Activated T-helper 17 cell treated with anti-CD3 and anti-CD28 coated beads, Interleukin-2, amount 50 U/mL, for 72 hours (primary cell): ENCODE measurements around the gene HECW1. TPM values are rescaled to one million over a fixed set of nuclear protein-coding genes. Genes with fewer than 3 reads are reported as not detected.

ENCODE experiments used
- ATAC-seq: fragments of 150-1000 bp; cut with Tn5 transposase; replicated peaks from 2 replicates; pipeline ENCODE4 v1.10.0; 2021; ENCODE audit warnings: mild to moderate bottlenecking, moderate library complexity
- H3K27ac Mint-ChIP-seq: one replicate; pipeline ENCODE4 v1.8.0; 2022; ENCODE audit warnings: mixed read lengths
- H3K27me3 Mint-ChIP-seq: one replicate; pipeline ENCODE4 v1.8.0; 2022; ENCODE audit warnings: mixed read lengths
- H3K36me3 Mint-ChIP-seq: one replicate; pipeline ENCODE4 v1.8.0; 2022; ENCODE audit warnings: low read depth, mild to moderate bottlenecking, mixed read lengths
- H3K4me1 Mint-ChIP-seq: one replicate; pipeline ENCODE4 v1.8.0; 2022; ENCODE audit warnings: mixed read lengths
- H3K4me3 Mint-ChIP-seq: one replicate; pipeline ENCODE4 v1.8.0; 2022; ENCODE audit warnings: mild to moderate bottlenecking, mixed read lengths
- H3K9me3 Mint-ChIP-seq: one replicate; pipeline ENCODE4 v1.8.0; 2022; ENCODE audit warnings: mixed read lengths
- total RNA-seq, 2 donors: library from RNA; stranded (reverse); gene quantifications; one replicate each; pipeline ENCODE4 v1.2.3, GENCODE V29; 2022

Gene HECW1
- total RNA-seq, 2 donors from 2014 or later = not detected

DNA sequence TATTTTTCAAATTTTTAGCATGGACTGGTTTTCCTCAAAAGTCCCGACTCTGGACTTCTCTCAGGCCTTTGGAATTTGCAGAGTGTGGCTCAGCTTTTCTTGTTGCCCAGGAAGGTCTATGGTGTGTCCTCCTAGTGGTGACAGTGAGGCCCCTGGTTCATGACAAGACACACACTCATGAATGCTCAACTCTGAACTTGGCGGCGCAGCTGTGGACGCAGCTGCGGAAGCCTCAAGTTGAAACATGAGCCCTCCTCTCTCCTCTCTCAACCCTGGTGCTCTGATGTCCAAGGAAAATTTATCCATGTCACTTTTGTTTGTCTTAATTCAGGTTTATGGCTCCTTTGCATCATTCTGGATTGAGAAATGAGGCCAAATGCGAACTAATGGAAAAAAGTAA, 183.9 kb downstream of the HECW1 start:
- no peak for ATAC-seq
- H3K36me3 Mint-ChIP-seq = no peaks in the 10 kb centered on the region
- no peaks in the 10 kb centered on the region for H3K4me1 Mint-ChIP-seq
- no peak overlapping the region for H3K27ac Mint-ChIP-seq
- H3K27me3 Mint-ChIP-seq = peaks cover 32% of the 10 kb centered on the region
- no peaks in the 10 kb centered on the region for H3K9me3 Mint-ChIP-seq
- H3K4me3 Mint-ChIP-seq = no peak overlapping the region

DNA sequence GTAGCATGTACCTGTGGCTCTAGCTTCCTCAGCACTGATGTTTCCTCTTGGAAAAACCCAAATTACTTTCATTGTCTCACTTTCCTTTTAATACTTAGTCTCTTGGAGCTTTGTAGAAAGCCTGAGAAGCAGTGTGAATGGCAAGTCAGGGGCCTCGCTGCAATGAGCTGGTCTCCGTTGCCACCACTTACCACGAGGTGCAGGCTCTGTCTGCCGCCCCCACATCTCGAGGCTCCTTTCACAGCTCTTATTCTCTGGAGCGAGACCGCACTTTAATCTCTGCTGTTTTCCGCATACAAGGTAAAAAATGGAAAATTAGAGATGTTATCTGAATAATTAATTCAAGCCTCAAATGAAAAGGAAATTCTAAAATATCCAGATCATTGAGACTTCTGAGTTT, 186.2 kb downstream of the HECW1 start:
- no peak overlapping the region for H3K4me3 Mint-ChIP-seq
- H3K9me3 Mint-ChIP-seq = no peaks in the 10 kb centered on the region
- H3K27ac Mint-ChIP-seq = no peak overlapping the region
- H3K36me3 Mint-ChIP-seq = no peaks in the 10 kb centered on the region
- H3K27me3 Mint-ChIP-seq = peaks cover 34% of the 10 kb centered on the region
- peaks cover 10% of the 10 kb centered on the region for H3K4me1 Mint-ChIP-seq
- no peak for ATAC-seq

DNA sequence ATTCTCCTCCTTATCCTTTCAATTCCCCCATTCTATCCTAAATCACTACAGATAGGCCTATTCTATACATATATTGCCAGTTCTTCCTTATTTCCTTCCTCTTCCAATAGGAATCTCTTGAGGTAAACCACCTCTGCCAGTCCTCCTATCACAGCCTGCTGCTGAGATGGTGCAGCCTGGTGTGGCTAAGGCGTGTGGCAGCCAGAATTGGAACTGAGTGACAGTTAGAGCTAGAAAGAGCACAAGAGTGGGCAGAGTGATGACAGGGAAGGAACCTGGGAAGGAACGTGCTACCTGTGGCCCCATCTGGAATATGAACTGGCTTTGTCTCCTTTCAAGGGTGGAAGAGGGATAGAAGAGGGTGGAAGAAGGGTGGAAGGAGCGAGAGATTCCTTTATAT, 187.7 kb downstream of the HECW1 start:
- H3K4me1 Mint-ChIP-seq = peaks cover 15% of the 10 kb centered on the region
- H3K36me3 Mint-ChIP-seq = no peaks in the 10 kb centered on the region
- no peak for ATAC-seq
- H3K27ac Mint-ChIP-seq = no peak overlapping the region
- H3K27me3 Mint-ChIP-seq = peaks cover 32% of the 10 kb centered on the region
- H3K9me3 Mint-ChIP-seq = no peaks in the 10 kb centered on the region
- H3K4me3 Mint-ChIP-seq = no peak overlapping the region

DNA sequence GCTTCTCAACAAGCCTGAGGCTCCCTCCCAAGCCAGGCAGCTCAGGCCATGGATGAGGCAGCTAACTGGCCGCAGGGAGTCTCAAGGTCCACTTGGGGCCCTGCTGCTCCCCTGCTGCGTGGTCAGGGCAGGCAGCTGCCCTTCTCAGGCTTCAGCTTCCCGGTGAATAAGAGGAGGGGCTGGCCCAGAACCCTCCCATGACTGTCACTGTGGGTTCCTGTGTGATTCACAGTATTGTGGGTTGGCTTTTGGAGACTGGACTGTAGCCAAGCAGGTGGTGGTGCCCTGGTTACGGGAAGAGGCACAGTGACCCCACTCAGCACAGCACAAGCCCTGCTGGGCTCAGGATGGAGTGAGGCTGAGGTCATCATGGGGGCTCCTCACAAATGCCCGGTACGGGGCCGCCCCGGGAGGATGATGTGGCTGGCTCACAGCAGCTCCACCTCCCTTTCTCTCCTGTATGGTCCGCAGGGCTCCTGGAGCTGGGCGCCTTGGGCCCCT, 189.8 kb downstream of the HECW1 start:
- H3K4me1 Mint-ChIP-seq = peaks cover 17% of the 10 kb centered on the region
- H3K4me3 Mint-ChIP-seq = no peak overlapping the region
- H3K27me3 Mint-ChIP-seq = peaks cover 34% of the 10 kb centered on the region
- peak; percentile 79 for ATAC-seq
- no peaks in the 10 kb centered on the region for H3K9me3 Mint-ChIP-seq
- H3K27ac Mint-ChIP-seq = no peak overlapping the region
- H3K36me3 Mint-ChIP-seq = no peaks in the 10 kb centered on the region

DNA sequence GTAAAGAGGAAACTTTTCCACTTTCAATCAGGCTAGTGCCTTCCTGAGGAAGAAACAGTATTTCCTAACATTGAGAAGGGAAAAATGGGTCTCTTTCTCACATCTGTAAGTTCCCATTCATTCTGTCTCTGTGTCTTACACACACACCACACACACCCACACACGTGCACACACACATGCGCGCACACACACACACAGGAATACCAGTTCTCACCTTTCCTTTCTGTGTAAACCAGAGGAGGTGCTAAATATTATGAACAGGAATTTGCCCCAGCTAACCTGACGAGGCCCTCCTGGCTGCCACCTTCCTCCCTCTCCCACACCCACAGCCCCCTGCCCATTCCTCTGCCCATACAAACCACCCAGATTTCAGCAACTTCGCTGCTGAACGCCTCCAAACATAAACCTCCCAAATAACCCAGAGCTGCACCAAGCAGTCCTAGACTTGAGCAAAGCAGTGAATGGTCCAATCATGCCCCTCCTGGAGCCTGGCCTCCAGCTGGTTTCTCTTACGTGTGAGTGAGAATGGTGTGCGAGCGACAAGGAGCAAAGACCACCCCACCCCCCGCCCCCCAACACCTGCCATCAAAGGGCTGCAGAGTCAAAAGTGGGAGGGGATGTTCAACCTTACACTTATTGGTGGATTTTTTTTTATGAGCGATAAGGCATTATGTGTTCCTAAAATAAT, 190.5 kb downstream of the HECW1 start:
- Mint-ChIP-seq H3K27ac (peak overlapping the region; percentile 79), H3K36me3 (no peaks in the 10 kb centered on the region), H3K9me3 (no peaks in the 10 kb centered on the region), H3K27me3 (peaks cover 31% of the 10 kb centered on the region), H3K4me1 (peaks cover 17% of the 10 kb centered on the region), H3K4me3 (peak overlapping the region; percentile 41)
- ATAC-seq = no peak

DNA sequence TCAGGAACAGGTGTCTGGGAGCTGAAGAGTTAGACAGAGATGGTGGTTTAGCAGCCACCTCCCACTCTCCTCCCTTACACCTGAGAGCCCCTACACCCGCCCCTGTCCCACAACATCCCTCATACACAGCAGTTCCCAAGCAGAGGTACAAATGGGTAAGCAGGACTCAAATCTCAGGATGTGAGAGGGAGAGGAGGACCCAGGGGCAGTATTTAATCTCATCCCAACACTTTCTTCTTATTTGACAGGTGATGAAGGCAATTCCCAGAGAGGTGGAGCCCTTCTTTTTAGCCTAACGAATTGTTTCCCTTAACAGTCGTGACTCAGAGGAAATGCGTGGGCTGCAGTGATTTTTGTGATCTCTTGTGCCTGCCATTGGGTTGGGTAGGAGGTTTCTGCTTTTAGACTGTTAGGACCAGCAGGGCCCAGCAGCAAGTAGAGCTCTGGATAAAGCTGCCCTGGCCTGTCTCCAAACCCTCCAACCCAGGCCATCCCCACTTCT, 191.3 kb downstream of the HECW1 start:
- Mint-ChIP-seq H3K4me1 (peaks cover 17% of the 10 kb centered on the region), H3K4me3 (peak overlapping the region; percentile 41), H3K36me3 (no peaks in the 10 kb centered on the region), H3K27ac (peak overlapping the region; percentile 79), H3K27me3 (peaks cover 26% of the 10 kb centered on the region), H3K9me3 (no peaks in the 10 kb centered on the region)
- ATAC-seq = peak; percentile 77

DNA sequence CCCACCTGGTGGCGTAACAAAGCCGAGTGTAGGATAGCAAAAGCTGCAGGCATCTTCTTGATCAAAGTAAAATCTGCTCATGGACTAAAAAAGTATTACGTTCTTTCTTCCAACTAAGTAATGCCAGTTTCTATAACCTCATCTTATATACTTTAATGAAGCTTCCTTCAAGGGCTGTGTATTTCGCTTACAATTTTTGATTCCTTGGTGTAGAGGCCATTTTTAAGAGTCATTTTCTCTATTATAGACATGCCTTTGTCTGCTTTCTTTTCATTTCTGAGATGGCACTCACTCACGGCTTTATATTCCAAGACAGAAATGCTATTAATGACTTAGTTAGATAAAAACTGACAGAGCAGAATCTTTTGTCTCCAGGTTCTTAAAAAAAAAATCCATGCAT, 194.0 kb downstream of the HECW1 start:
- Mint-ChIP-seq H3K4me1 (peaks cover 17% of the 10 kb centered on the region), H3K27ac (no peak overlapping the region), H3K9me3 (no peaks in the 10 kb centered on the region), H3K4me3 (no peak overlapping the region), H3K36me3 (no peaks in the 10 kb centered on the region), H3K27me3 (peaks cover 5% of the 10 kb centered on the region)
- no peak for ATAC-seq

DNA sequence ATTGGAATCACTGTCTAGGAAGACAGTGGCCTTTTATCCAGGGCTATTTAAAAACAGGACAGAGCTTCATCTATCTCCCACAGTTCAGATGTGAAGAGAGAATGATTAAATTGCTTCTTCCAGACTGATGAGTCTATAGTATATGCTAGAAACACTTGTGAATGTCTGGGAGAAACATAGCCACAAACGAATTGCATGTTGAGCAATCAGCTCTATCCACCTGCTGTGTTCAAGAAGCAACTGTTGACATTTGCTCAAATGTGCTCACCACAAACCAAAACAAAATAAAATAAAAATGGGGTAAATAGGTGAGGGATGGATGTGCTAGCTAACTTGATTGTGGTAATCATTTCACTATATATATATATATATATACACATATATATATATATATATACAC, 195.1 kb downstream of the HECW1 start:
- Mint-ChIP-seq H3K36me3 (no peaks in the 10 kb centered on the region), H3K4me3 (no peak overlapping the region), H3K27me3 (peaks cover 3% of the 10 kb centered on the region), H3K4me1 (peaks cover 17% of the 10 kb centered on the region), H3K27ac (no peak overlapping the region), H3K9me3 (no peaks in the 10 kb centered on the region)
- no peak for ATAC-seq

DNA sequence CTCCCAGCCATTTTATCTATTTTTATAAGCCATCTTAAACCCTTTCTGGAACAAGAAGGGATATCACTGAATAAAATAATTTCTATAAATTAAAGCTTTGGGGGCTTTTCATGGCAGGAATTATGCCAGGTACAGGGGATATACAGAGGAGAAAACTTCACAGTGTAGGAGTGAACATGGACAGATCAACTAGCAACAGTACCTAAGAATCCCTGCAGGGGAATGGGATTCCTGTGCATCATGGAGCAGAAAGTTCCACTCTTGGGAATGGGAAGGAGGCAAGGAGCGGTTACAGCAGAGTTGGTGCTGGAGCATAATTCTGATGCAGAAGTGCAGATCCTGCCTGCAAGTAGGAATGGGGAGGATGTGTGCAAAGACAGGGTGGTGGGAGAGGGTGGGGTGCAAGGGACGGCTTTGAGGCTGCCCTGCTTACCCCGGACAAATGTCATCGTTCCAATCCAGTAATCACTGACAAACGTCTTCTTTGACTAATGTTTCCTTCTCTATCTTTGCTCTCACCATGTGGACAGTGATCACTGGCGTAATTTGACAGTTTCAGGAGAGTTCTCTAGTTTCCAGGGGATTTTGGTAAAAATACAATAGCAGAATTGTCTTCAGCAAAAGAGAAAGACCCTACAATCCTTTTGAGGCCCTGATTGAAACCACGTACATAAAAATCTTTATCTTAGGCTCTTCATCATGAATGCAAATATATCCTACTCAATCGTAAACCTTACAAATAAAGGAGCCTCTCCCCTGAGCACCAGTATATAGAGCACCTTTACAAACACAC, 196.7 kb downstream of the HECW1 start:
- Mint-ChIP-seq H3K4me1 (peaks cover 12% of the 10 kb centered on the region), H3K27ac (no peak overlapping the region), H3K36me3 (no peaks in the 10 kb centered on the region), H3K4me3 (no peak overlapping the region), H3K9me3 (no peaks in the 10 kb centered on the region), H3K27me3 (peaks cover 3% of the 10 kb centered on the region)
- no peak for ATAC-seq

DNA sequence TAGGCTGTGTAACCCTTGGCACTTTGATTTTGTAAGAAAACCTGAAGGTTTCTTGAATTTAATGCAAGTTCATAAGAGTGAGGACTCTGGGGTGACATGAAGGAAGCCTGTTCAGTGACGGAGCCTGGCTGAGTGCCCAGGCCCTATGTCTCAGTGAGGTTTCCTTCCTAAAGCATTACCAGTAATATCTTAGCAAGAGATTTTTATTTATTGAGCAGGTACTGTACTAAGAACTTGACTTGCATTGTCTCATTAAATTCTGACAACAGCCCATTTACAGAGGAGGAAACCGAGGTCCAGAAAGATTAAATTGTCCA, 197.2 kb downstream of the HECW1 start:
- H3K27me3 Mint-ChIP-seq = peaks cover 3% of the 10 kb centered on the region
- peaks cover 18% of the 10 kb centered on the region for H3K4me1 Mint-ChIP-seq
- no peaks in the 10 kb centered on the region for H3K36me3 Mint-ChIP-seq
- no peak overlapping the region for H3K4me3 Mint-ChIP-seq
- no peak overlapping the region for H3K27ac Mint-ChIP-seq
- ATAC-seq = no peak
- no peaks in the 10 kb centered on the region for H3K9me3 Mint-ChIP-seq

DNA sequence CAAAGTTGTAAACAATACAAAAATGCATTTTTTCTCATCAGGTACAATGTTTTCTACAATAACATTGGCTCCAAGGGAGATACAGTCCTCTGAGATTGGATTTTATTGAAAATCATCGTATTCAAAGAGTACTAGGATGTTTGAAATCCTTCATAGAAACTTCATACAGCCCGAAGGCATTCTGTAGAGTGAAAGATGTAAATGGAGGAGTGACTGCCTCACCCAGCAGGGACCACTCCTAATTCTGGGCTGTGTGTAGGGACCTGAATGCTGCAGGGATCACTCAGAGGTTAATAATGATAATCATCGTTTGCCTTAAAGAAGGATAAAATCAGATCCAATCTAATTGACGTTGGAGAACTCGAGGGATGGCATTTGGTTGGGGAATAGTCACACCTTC, 198.6 kb downstream of the HECW1 start:
- peaks cover 15% of the 10 kb centered on the region for H3K4me1 Mint-ChIP-seq
- no peaks in the 10 kb centered on the region for H3K9me3 Mint-ChIP-seq
- no peaks in the 10 kb centered on the region for H3K36me3 Mint-ChIP-seq
- no peaks in the 10 kb centered on the region for H3K27me3 Mint-ChIP-seq
- no peak for ATAC-seq
- H3K4me3 Mint-ChIP-seq = no peak overlapping the region
- H3K27ac Mint-ChIP-seq = no peak overlapping the region

DNA sequence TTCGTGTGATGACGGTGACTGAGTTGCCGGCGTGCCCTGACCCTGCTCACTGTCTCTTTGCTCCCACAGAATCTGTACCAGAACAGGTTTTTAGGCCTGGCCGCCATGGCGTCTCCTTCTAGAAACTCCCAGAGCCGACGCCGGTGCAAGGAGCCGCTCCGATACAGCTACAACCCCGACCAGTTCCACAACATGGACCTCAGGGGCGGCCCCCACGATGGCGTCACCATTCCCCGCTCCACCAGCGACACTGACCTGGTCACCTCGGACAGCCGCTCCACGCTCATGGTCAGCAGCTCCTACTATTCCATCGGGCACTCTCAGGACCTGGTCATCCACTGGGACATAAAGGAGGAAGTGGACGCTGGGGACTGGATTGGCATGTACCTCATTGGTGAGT, 199.2 kb downstream of the HECW1 start:
- Mint-ChIP-seq H3K4me1 (peaks cover 15% of the 10 kb centered on the region), H3K4me3 (no peak overlapping the region), H3K27me3 (peaks cover under 1% of the 10 kb centered on the region), H3K36me3 (no peaks in the 10 kb centered on the region), H3K9me3 (no peaks in the 10 kb centered on the region), H3K27ac (no peak overlapping the region)
- no peak for ATAC-seq

DNA sequence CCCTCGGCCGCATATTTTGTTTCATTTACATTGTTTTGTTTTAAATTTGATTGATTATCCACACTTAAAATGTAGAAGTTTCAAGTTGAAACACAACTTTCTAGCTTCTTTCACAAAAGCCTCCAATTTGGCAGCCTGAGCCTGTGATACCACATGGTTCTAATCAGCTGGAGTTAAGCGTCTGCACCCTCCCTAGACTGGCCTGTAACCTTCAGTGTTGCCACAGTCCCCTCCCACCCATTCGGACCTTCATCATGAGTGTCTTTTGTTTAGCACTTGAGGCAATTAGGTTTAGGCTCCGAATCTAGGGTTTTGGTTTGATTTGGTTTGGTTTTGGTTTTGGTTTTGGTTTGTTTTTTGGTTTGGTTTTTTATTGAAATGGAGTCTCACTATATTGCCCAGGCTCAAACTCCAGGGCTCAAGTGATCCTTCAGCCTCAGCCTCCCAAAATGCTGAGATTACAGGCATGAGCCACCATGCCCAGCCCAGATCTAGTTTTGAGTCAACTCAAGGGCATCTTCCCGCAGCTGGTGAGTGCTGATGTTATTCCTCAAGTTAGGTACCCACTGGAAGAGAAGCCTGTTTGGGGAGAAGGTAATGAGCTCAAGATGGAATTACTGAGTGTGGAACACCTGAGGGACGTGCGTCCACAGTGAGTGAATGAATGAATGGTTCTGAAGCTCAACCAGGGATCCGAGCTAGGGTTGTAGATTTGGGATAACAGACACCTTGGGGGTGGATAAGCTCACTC, 201.4 kb downstream of the HECW1 start:
- Mint-ChIP-seq H3K4me3 (peak overlapping the region; percentile 57), H3K9me3 (no peaks in the 10 kb centered on the region), H3K27ac (peak overlapping the region; percentile 75), H3K36me3 (no peaks in the 10 kb centered on the region), H3K27me3 (peaks cover 8% of the 10 kb centered on the region), H3K4me1 (peaks cover 15% of the 10 kb centered on the region)
- peak; percentile 20 for ATAC-seq

DNA sequence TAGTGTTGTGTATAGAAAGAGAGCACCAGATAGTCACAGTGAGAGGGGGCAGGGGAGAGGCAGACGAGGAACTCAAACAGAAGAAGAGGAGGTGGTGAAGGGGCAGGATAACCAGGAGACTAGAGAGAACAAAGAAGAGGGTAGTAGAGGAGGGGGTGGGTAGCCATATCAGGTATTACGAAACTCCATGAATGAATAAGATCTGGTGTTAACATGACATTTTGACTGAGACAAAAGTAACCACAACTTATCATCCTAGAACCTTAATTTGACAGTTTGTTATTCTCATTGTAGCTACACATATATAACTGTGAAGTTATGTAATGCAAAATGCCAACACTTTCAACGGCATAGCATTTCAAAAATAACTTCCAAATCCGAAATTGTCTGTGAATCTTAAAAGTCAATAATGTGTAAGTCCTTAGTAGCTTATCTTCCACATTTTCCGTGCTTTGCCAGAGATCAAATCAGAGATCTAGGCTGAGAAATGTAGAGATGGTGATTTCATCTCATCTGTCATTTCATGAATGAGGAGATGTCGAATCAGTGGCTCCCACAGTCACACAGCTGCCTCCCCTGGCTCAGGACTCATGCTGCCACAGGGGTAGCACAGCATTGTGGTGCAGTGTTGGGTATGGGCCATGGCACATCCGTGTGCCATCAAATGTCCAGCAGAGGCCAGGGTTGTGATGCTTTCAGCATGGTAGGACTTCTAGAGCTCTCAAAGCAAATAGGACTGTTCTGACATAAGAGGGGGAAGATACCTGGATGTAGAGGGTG, 202.1 kb downstream of the HECW1 start:
- peak; percentile 85 for ATAC-seq
- Mint-ChIP-seq H3K9me3 (no peaks in the 10 kb centered on the region), H3K27me3 (peaks cover 8% of the 10 kb centered on the region), H3K36me3 (no peaks in the 10 kb centered on the region), H3K4me3 (peak overlapping the region; percentile 57), H3K4me1 (peaks cover 15% of the 10 kb centered on the region), H3K27ac (peak overlapping the region; percentile 75)
